Measurements from ENCODE around the gene MAPK13. TPM values are rescaled to one million over a fixed set of nuclear protein-coding genes. Genes with fewer than 3 reads are reported as not detected.

MAPK13 gene
- total RNA-seq, 1 experiment from 2014 or later: 146 TPM

GRCh38 chr6:36116066-36116864 is 14.0 kb upstream of the MAPK13 start:
- Histone ChIP-seq H3K4me1 (replicated peaks; ENCODE audit: insufficient read depth) (peaks cover 34% of the 10 kb centered on the region), H3F3A (ENCODE audit: insufficient read depth, low read depth) (peaks cover 39% of the 10 kb centered on the region), H3K9me2 (ENCODE audit: insufficient read depth) (no peaks in the 10 kb centered on the region; the same call in 1 of the 2 replicates), H2AFZ (no peak overlapping the region), H3K27me3 (ENCODE audit: insufficient read depth, low read depth) (no peaks in the 10 kb centered on the region), H3K36me3 (ENCODE audit: low read depth) (no peaks in the 10 kb centered on the region; the same call in 1 of the 2 replicates), H4K20me1 (ENCODE audit: insufficient read depth) (no peaks in the 10 kb centered on the region), H3K79me2 (ENCODE audit: low read depth) (no peaks in the 10 kb centered on the region), H3K27ac (no peak overlapping the region), H3K4me2 (no peak overlapping the region), H3K9me3 (ENCODE audit: insufficient read depth, low read depth) (no peaks in the 10 kb centered on the region), H3K4me3 (no peak overlapping the region)
- CTCF ChIA-PET: no interaction called here
- TF ChIP-seq EZH2 (IDR thresholded peaks at IDR 0.05; ENCODE audit: low read depth): no peak
- TF ChIP-seq CTCF (conservative IDR thresholded peaks at IDR 0.05): no peak
- BruUV-seq (replicated peaks): no TSS peak
- intact Hi-C loops (cut with micrococcal nuclease; ENCODE audit: unreplicated experiment): no loop called here
- POLR2A ChIA-PET (ENCODE audit: unreplicated experiment): no interaction called here
- no peak for DNase-seq

GRCh38 chr6:36116943-36117342 is 13.4 kb upstream of the MAPK13 start:
- POLR2A ChIA-PET (ENCODE audit: unreplicated experiment): no interaction called here
- Histone ChIP-seq H3K4me2 (no peak overlapping the region), H3F3A (ENCODE audit: insufficient read depth, low read depth) (peaks cover 46% of the 10 kb centered on the region), H3K79me2 (ENCODE audit: low read depth) (no peaks in the 10 kb centered on the region), H3K36me3 (ENCODE audit: low read depth) (no peaks in the 10 kb centered on the region; the same call in 1 of the 2 replicates), H3K9me3 (ENCODE audit: insufficient read depth, low read depth) (no peaks in the 10 kb centered on the region), H4K20me1 (ENCODE audit: insufficient read depth) (no peaks in the 10 kb centered on the region), H3K27ac (no peak overlapping the region), H2AFZ (no peak overlapping the region), H3K27me3 (ENCODE audit: insufficient read depth, low read depth) (no peaks in the 10 kb centered on the region), H3K4me1 (replicated peaks; ENCODE audit: insufficient read depth) (peaks cover 41% of the 10 kb centered on the region), H3K9me2 (ENCODE audit: insufficient read depth) (no peaks in the 10 kb centered on the region; the same call in 1 of the 2 replicates), H3K4me3 (no peak overlapping the region)
- intact Hi-C loops (cut with micrococcal nuclease; ENCODE audit: unreplicated experiment): no loop called here
- CTCF ChIA-PET: no interaction called here
- no peak for DNase-seq
- TF ChIP-seq EZH2 (IDR thresholded peaks at IDR 0.05; ENCODE audit: low read depth) (no peak), CTCF (conservative IDR thresholded peaks at IDR 0.05) (no peak)
- no TSS peak for BruUV-seq (replicated peaks)

DNA sequence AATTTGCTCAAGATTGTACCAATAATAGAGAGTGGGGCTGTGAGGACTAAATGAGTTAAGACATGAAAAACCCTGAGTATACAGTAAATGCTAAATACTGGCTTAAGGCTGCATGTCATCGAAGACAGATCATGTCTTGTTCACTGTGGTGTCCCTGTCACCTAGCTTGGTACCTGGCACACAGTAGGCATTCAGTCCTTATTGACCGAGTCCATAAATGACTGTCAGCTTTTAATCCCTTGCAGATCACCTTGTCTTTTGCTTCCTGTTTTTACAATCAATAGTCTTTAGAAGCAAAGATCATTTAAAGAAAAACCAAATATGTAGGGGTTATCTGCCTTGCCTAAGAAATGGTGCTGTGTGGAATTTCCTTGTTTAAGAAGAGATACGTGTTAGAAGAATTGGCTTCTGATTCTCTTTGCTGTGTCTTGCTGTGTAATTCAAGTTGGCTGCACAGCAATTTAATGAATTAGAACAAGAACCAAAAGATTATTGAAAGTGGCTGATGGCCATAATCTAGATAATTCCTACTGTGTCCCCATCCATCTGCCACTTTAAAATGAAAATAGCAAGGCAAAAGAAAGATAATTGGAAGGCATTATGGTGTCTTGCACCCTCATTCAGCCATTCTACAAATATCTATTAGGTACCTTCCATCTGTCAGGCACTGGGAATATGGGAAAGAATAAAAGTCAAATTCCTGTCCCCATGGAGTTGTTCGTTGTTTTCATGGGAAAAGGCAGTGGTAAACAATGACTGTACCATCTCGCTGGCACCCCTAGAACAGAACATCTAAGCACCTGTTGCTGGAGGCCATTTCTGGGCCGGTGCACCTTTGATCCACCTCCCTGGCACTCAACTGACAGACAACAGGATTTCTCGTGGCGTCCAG is 12.4 kb upstream of the MAPK13 start:
- no peaks in the 10 kb centered on the region for H3K27me3 ChIP-seq (ENCODE audit: insufficient read depth, low read depth)
- no peak overlapping the region for H3K4me2 ChIP-seq
- BruUV-seq (replicated peaks): no TSS peak
- H3F3A ChIP-seq (ENCODE audit: insufficient read depth, low read depth): peaks cover 48% of the 10 kb centered on the region
- DNase-seq: no peak
- intact Hi-C loops (cut with micrococcal nuclease; ENCODE audit: unreplicated experiment): no loop called here
- H3K4me3 ChIP-seq: no peak overlapping the region
- H3K79me2 ChIP-seq (ENCODE audit: low read depth): no peaks in the 10 kb centered on the region
- H2AFZ ChIP-seq: no peak overlapping the region
- H3K9me3 ChIP-seq (ENCODE audit: insufficient read depth, low read depth): no peaks in the 10 kb centered on the region
- H3K9me2 ChIP-seq (ENCODE audit: insufficient read depth): no peaks in the 10 kb centered on the region; the same call in 1 of the 2 replicates
- 0 out of 2 replicates have a peak overlapping the region, but pooled peaks have one; percentile 14 for H3K27ac ChIP-seq
- no peaks in the 10 kb centered on the region for H4K20me1 ChIP-seq (ENCODE audit: insufficient read depth)
- H3K36me3 ChIP-seq (ENCODE audit: low read depth): no peaks in the 10 kb centered on the region; the same call in 1 of the 2 replicates
- TF ChIP-seq CTCF (conservative IDR thresholded peaks at IDR 0.05) (no peak), EZH2 (IDR thresholded peaks at IDR 0.05; ENCODE audit: low read depth) (no peak)
- CTCF ChIA-PET: no interaction called here
- POLR2A ChIA-PET (ENCODE audit: unreplicated experiment): no interaction called here
- peaks cover 44% of the 10 kb centered on the region for H3K4me1 ChIP-seq (replicated peaks; ENCODE audit: insufficient read depth)

All from PC-9 (cell line).